Measurements from ENCODE around the gene CCDC167. TPM values are rescaled to one million over a fixed set of nuclear protein-coding genes. Genes with fewer than 3 reads are reported as not detected.

Gene CCDC167
- total RNA-seq, 1 donor from 2014 or later = 24.0 TPM

- H3K4me3 Mint-ChIP-seq (ENCODE audit: unreplicated experiment) = no peak overlapping the region
- H3K27ac Mint-ChIP-seq (ENCODE audit: unreplicated experiment) = peak overlapping the region; percentile 56
- H3K27me3 Mint-ChIP-seq (ENCODE audit: low read depth, unreplicated experiment) = peaks cover 59% of the 10 kb centered on the region
- H3K9ac ChIP-seq (ENCODE audit: low read length) = no peak overlapping the region
- no peak overlapping the region for H3K4me3 ChIP-seq (ENCODE audit: insufficient read depth, low read depth, low read length)
- H3K27me3 ChIP-seq (ENCODE audit: insufficient read depth, low read length) = peaks cover 26% of the 10 kb centered on the region
- peak overlapping the region; percentile 57 for H3K4me2 ChIP-seq (ENCODE audit: low read length)
- no peak overlapping the region for H2AFZ ChIP-seq (ENCODE audit: low read depth, low read length)
- H3K4me1 Mint-ChIP-seq (ENCODE audit: low read depth, unreplicated experiment) = peaks cover 14% of the 10 kb centered on the region
- H3K27ac ChIP-seq (ENCODE audit: low read depth, low read length) = no peak overlapping the region
- DNase-seq (ENCODE audit: low read depth) (peak; percentile 44), FAIRE-seq (no peak)
- no peaks in the 10 kb centered on the region for H3K36me3 Mint-ChIP-seq (ENCODE audit: low read depth, unreplicated experiment)
- H4K20me1 ChIP-seq (ENCODE audit: insufficient read depth, low read length) = no peaks in the 10 kb centered on the region
- peaks cover 4% of the 10 kb centered on the region for H3K9me3 Mint-ChIP-seq (ENCODE audit: unreplicated experiment)
- H3K79me2 ChIP-seq (ENCODE audit: insufficient read depth, low read length) = no peaks in the 10 kb centered on the region
- H3K36me3 ChIP-seq (ENCODE audit: insufficient read depth, low read length) = no peaks in the 10 kb centered on the region
- peaks cover 2% of the 10 kb centered on the region for H3K9me3 ChIP-seq (ENCODE audit: insufficient read depth, low read depth, low read length)
- no peak for TF ChIP-seq EZH2 (IDR thresholded peaks at IDR 0.05; ENCODE audit: insufficient read depth, low read length)
- TF ChIP-seq, protein P1, sequence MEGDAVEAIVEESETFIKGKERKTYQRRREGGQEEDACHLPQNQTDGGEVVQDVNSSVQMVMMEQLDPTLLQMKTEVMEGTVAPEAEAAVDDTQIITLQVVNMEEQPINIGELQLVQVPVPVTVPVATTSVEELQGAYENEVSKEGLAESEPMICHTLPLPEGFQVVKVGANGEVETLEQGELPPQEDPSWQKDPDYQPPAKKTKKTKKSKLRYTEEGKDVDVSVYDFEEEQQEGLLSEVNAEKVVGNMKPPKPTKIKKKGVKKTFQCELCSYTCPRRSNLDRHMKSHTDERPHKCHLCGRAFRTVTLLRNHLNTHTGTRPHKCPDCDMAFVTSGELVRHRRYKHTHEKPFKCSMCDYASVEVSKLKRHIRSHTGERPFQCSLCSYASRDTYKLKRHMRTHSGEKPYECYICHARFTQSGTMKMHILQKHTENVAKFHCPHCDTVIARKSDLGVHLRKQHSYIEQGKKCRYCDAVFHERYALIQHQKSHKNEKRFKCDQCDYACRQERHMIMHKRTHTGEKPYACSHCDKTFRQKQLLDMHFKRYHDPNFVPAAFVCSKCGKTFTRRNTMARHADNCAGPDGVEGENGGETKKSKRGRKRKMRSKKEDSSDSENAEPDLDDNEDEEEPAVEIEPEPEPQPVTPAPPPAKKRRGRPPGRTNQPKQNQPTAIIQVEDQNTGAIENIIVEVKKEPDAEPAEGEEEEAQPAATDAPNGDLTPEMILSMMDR (IDR thresholded peaks at IDR 0.05; ENCODE audit: insufficient read depth, low read depth, low read length) = no peak
- H3K4me1 ChIP-seq (ENCODE audit: insufficient read depth, low read length) = peaks cover 10% of the 10 kb centered on the region
Measured at GRCh38 chr6:37514321-37514771, 14.7 kb upstream of the CCDC167 start.

GRCh38 chr6:37513576-37513975 is 13.9 kb upstream of the CCDC167 start:
- no peak overlapping the region for H3K9ac ChIP-seq (ENCODE audit: low read length)
- FAIRE-seq (no peak), DNase-seq (ENCODE audit: low read depth) (no peak)
- H3K27ac ChIP-seq (ENCODE audit: low read depth, low read length) = no peak overlapping the region
- H2AFZ ChIP-seq (ENCODE audit: low read depth, low read length) = no peak overlapping the region
- no peaks in the 10 kb centered on the region for H3K36me3 ChIP-seq (ENCODE audit: insufficient read depth, low read length)
- no peaks in the 10 kb centered on the region for H4K20me1 ChIP-seq (ENCODE audit: insufficient read depth, low read length)
- H3K4me3 Mint-ChIP-seq (ENCODE audit: unreplicated experiment) = no peak overlapping the region
- H3K79me2 ChIP-seq (ENCODE audit: insufficient read depth, low read length) = no peaks in the 10 kb centered on the region
- H3K36me3 Mint-ChIP-seq (ENCODE audit: low read depth, unreplicated experiment) = no peaks in the 10 kb centered on the region
- no peak overlapping the region for H3K4me2 ChIP-seq (ENCODE audit: low read length)
- no peak overlapping the region for H3K27ac Mint-ChIP-seq (ENCODE audit: unreplicated experiment)
- peaks cover 14% of the 10 kb centered on the region for H3K4me1 Mint-ChIP-seq (ENCODE audit: low read depth, unreplicated experiment)
- H3K9me3 ChIP-seq (ENCODE audit: insufficient read depth, low read depth, low read length) = no peaks in the 10 kb centered on the region
- peaks cover 10% of the 10 kb centered on the region for H3K4me1 ChIP-seq (ENCODE audit: insufficient read depth, low read length)
- peaks cover 4% of the 10 kb centered on the region for H3K9me3 Mint-ChIP-seq (ENCODE audit: unreplicated experiment)
- peaks cover 54% of the 10 kb centered on the region for H3K27me3 Mint-ChIP-seq (ENCODE audit: low read depth, unreplicated experiment)
- no peak overlapping the region for H3K4me3 ChIP-seq (ENCODE audit: insufficient read depth, low read depth, low read length)
- H3K27me3 ChIP-seq (ENCODE audit: insufficient read depth, low read length) = peaks cover 26% of the 10 kb centered on the region
- TF ChIP-seq EZH2 (IDR thresholded peaks at IDR 0.05; ENCODE audit: insufficient read depth, low read length) = no peak

DNA sequence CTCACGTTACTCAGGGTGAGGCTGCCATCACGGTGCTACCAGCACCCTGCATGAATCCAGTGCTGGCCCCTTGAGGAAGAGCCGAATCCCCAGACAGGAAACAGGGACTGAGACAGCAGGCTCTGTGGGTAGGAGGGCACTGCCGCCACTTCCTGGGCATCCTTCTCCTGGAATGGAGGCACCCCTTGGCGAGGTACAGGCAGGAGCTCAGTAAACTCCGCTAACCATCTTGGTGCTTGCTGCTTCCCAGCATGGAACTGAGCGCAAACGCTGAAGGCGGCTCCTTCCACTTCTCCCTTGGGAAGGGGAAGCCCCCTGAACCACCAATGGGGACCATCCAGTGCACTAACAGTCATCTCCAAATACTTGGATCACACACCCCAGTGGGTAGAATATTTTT is 13.5 kb upstream of the CCDC167 start:
- no peak overlapping the region for H3K4me3 Mint-ChIP-seq (ENCODE audit: unreplicated experiment)
- FAIRE-seq = no peak
- Histone ChIP-seq H3K4me2 (ENCODE audit: low read length) (no peak overlapping the region), H3K79me2 (ENCODE audit: insufficient read depth, low read length) (no peaks in the 10 kb centered on the region), H3K27me3 (ENCODE audit: insufficient read depth, low read length) (peaks cover 26% of the 10 kb centered on the region), H3K9me3 (ENCODE audit: insufficient read depth, low read depth, low read length) (no peaks in the 10 kb centered on the region), H2AFZ (ENCODE audit: low read depth, low read length) (no peak overlapping the region), H3K4me3 (ENCODE audit: insufficient read depth, low read depth, low read length) (no peak overlapping the region), H3K9ac (ENCODE audit: low read length) (no peak overlapping the region), H3K36me3 (ENCODE audit: insufficient read depth, low read length) (no peaks in the 10 kb centered on the region), H3K27ac (ENCODE audit: low read depth, low read length) (no peak overlapping the region), H3K4me1 (ENCODE audit: insufficient read depth, low read length) (peaks cover 10% of the 10 kb centered on the region), H4K20me1 (ENCODE audit: insufficient read depth, low read length) (no peaks in the 10 kb centered on the region)
- DNase-seq (ENCODE audit: low read depth) = no peak
- H3K27me3 Mint-ChIP-seq (ENCODE audit: low read depth, unreplicated experiment) = peaks cover 56% of the 10 kb centered on the region
- H3K4me1 Mint-ChIP-seq (ENCODE audit: low read depth, unreplicated experiment) = peaks cover 14% of the 10 kb centered on the region
- TF ChIP-seq, protein P1 (IDR thresholded peaks at IDR 0.05; ENCODE audit: insufficient read depth, low read depth, low read length) = no peak
- no peak for TF ChIP-seq EZH2 (IDR thresholded peaks at IDR 0.05; ENCODE audit: insufficient read depth, low read length)
- no peak overlapping the region for H3K27ac Mint-ChIP-seq (ENCODE audit: unreplicated experiment)
- no peaks in the 10 kb centered on the region for H3K36me3 Mint-ChIP-seq (ENCODE audit: low read depth, unreplicated experiment)
- H3K9me3 Mint-ChIP-seq (ENCODE audit: unreplicated experiment) = peaks cover 4% of the 10 kb centered on the region
